ENCODE data around the gene AGPS. TPM values are rescaled to one million over a fixed set of nuclear protein-coding genes. Genes with fewer than 3 reads are reported as not detected.

Gene AGPS
- total and polyA plus RNA-seq, 2 of the 13 experiments (the other 11 are each of a cell fraction or from before 2014, with no cell fraction given): 39.4 to 99.0 TPM

- peak; percentile 65; the same call in 1 of the 2 replicates for TF ChIP-seq HMGXB3 (CRISPR knock-in tag; IDR thresholded peaks at IDR 0.05; ENCODE audit: borderline replicate concordance)
- TF ChIP-seq MAF1 (CRISPR knock-in tag; IDR thresholded peaks at IDR 0.05; ENCODE audit: borderline replicate concordance): 0 out of 2 replicates have a peak, but pooled peaks have one; percentile 79
- TF ChIP-seq NFYB (CRISPR knock-in tag; IDR thresholded peaks at IDR 0.05): no peak
- no peak for TF ChIP-seq ZNF333 (CRISPR knock-in tag; IDR thresholded peaks at IDR 0.05; ENCODE audit: borderline replicate concordance)
- peak; percentile 98 for TF ChIP-seq ZGPAT (CRISPR knock-in tag; IDR thresholded peaks at IDR 0.05)
- TF ChIP-seq TEAD3 (CRISPR knock-in tag; optimal IDR thresholded peaks at IDR 0.05; ENCODE audit: borderline replicate concordance): peak; percentile 83
- no peak for TF ChIP-seq NFKB2 (CRISPR knock-in tag; IDR thresholded peaks at IDR 0.05; ENCODE audit: borderline replicate concordance)
- TF ChIP-seq SNAPC2 (CRISPR knock-in tag; IDR thresholded peaks at IDR 0.05): peak; percentile 93; the same call in 1 of the 2 replicates
- 0 out of 2 replicates have a peak, but pooled peaks have one; percentile 72 for TF ChIP-seq ZSCAN29 (CRISPR knock-in tag; conservative IDR thresholded peaks at IDR 0.05)
- peak; percentile 53 for TF ChIP-seq ZFY (CRISPR knock-in tag; IDR thresholded peaks at IDR 0.05)
- peak; percentile 91 for TF ChIP-seq RARA (CRISPR knock-in tag; IDR thresholded peaks at IDR 0.05)
- peak; percentile 87; the same call in 1 of the 2 replicates for TF ChIP-seq ZBTB42 (CRISPR knock-in tag; IDR thresholded peaks at IDR 0.05)
- no peak for TF ChIP-seq LRRFIP1 (CRISPR knock-in tag; conservative IDR thresholded peaks at IDR 0.05)
- TF ChIP-seq SMAD9 (CRISPR knock-in tag; IDR thresholded peaks at IDR 0.05): no peak
- TF ChIP-seq AKNA (CRISPR knock-in tag; IDR thresholded peaks at IDR 0.05; ENCODE audit: borderline replicate concordance): no peak
Measured at GRCh38 chr2:177397481-177398289, 5.1 kb downstream of the AGPS start (continued).
